H1 (cell line): ENCODE results near the gene ZMYND15. TPM values are rescaled to one million over a fixed set of nuclear protein-coding genes. Genes with fewer than 3 reads are reported as not detected.
A peak's percentile ranks its signal among the peaks of the same experiment; 100 is the strongest.

Experiments used
- CTCF ChIA-PET: fragments of 300-600 bp; sonication (Branson Sonifier 250); formaldehyde crosslinking; loops from one replicate; lab custom pipeline; 2021; ENCODE audit not compliant: partially characterized antibody; lab: Charles Lee
- POLR2A ChIA-PET: fragments of 300-600 bp; sonication (Branson Sonifier 250); formaldehyde crosslinking; loops from one replicate; lab custom pipeline; 2021; ENCODE audit warnings: inconsistent platforms; ENCODE audit not compliant: partially characterized antibody; lab: Charles Lee
- DNase-seq, 2 experiments: peaks; one replicate each; pipeline versions ENCODE4 v3.0.0 to v3.0.0-alpha.2; 2010 to 2022; ENCODE audit warnings: low spot score in 2 of 2, low read depth in 1 of 2, mixed read lengths in 1 of 2
- FAIRE-seq: peaks from 2 replicates; lab custom pipeline; 2011; peaks lifted over from hg19 to GRCh38; lab: Jason Lieb, UNC
- H2AFZ ChIP-seq: 2 replicates; pipeline ENCODE4 v1.8.1; 2012; ENCODE audit warnings: low read length, inconsistent platforms
- H2AK5ac ChIP-seq: 2 replicates; pipeline ENCODE4 v1.6.1; 2013; ENCODE audit warnings: low read depth, low read length
- H2BK120ac ChIP-seq: replicated peaks from 2 replicates; pipeline ENCODE3; 2013; ENCODE audit warnings: low read depth, low read length, inconsistent platforms
- H2BK12ac ChIP-seq: 2 replicates; pipeline ENCODE4 v1.6.1; 2013; ENCODE audit warnings: low read depth, low read length
- H2BK15ac ChIP-seq: 2 replicates; pipeline ENCODE4 v1.6.1; 2013; ENCODE audit warnings: low read length
- H2BK20ac ChIP-seq: 2 replicates; pipeline ENCODE4 v1.6.1; 2013; ENCODE audit warnings: low read length
- H2BK5ac ChIP-seq: 2 replicates; pipeline ENCODE4 v1.6.1; 2013; ENCODE audit warnings: low read depth, low read length
- H3K14ac ChIP-seq: 2 replicates; pipeline ENCODE4 v1.6.1; 2013; ENCODE audit warnings: inconsistent platforms; ENCODE audit not compliant: insufficient read length
- H3K18ac ChIP-seq: 2 replicates; pipeline ENCODE4 v1.6.1; 2013; ENCODE audit warnings: low read length; ENCODE audit errors: extremely low read depth
- H3K23ac ChIP-seq: 2 replicates; pipeline ENCODE4 v1.6.1; 2013; ENCODE audit warnings: inconsistent platforms; ENCODE audit not compliant: insufficient read length
- H3K23me2 ChIP-seq: 2 replicates; pipeline ENCODE4 v1.6.1; 2013; ENCODE audit warnings: low read depth, low read length
- H3K27ac ChIP-seq: 2 replicates; pipeline ENCODE4 v1.6.1; 2011; ENCODE audit warnings: low read depth, low read length, inconsistent platforms
- H3K27me3 ChIP-seq, 4 experiments: replicated peaks in 1 of 4; 1 replicate in 1 of 4; 2 replicates in 3 of 4; pipeline versions ENCODE4 v1.6.1 to v1.8.1; 2011 to 2013; ENCODE audit warnings: low read length in 3 of 4, mild to moderate bottlenecking in 3 of 4, inconsistent platforms in 2 of 4, mixed read lengths in 2 of 4, moderate library complexity in 1 of 4; ENCODE audit not compliant: control insufficient read depth in 3 of 4, insufficient read depth in 3 of 4; ENCODE audit errors: extremely low read depth in 1 of 4
- H3K36me3 ChIP-seq, 4 experiments: 2 replicates each; pipeline versions ENCODE4 v1.6.1 to v1.8.1; 2011 to 2013; ENCODE audit warnings: mild to moderate bottlenecking in 4 of 4, low read length in 3 of 4, moderate library complexity in 2 of 4, control low read depth in 1 of 4, inconsistent platforms in 1 of 4; ENCODE audit not compliant: insufficient read depth in 4 of 4, control insufficient read depth in 2 of 4
- H3K4ac ChIP-seq: replicated peaks from 2 replicates; pipeline ENCODE3; 2013; ENCODE audit warnings: low read length, low read depth, mixed read lengths, inconsistent platforms; ENCODE audit not compliant: insufficient read length
- H3K4me1 ChIP-seq, 4 experiments: replicated peaks in 1 of 4; 1 replicate in 1 of 4; 2 replicates in 3 of 4; pipeline versions ENCODE4 v1.6.1 to v1.8.1; 2011 to 2013; ENCODE audit warnings: low read length in 3 of 4, inconsistent platforms in 2 of 4, mixed read lengths in 1 of 4; ENCODE audit not compliant: insufficient read depth in 4 of 4, control insufficient read depth in 3 of 4
- H3K4me2 ChIP-seq, 2 experiments: 2 replicates each; pipeline versions ENCODE4 v1.6.1 to v1.8.1; 2011 to 2013; ENCODE audit warnings: low read depth in 2 of 2, low read length in 2 of 2, control low read depth in 1 of 2, inconsistent platforms in 1 of 2, mild to moderate bottlenecking in 1 of 2; ENCODE audit not compliant: insufficient read depth in 1 of 2
- H3K4me3 ChIP-seq, 4 experiments: fragments of 200-600, 300-600 bp in 1 of 4; sonication (generic), shearing (Covaris generic), sonication (Bioruptor Twin) in 1 of 4; 2 replicates each; pipeline versions ENCODE4 v1.5.1 to v1.8.1; 2011 to 2016; ENCODE audit warnings: low read length in 4 of 4, low read depth in 3 of 4, control low read depth in 2 of 4, inconsistent platforms in 2 of 4, mild to moderate bottlenecking in 2 of 4, mixed read lengths in 1 of 4, moderate library complexity in 1 of 4; ENCODE audit not compliant: insufficient read depth in 2 of 4; ENCODE audit errors: extremely low read depth in 1 of 4
- H3K56ac ChIP-seq: replicated peaks from 2 replicates; pipeline ENCODE3; 2013; ENCODE audit warnings: low read depth, mild to moderate bottlenecking, mixed read lengths, low read length, inconsistent platforms; ENCODE audit not compliant: insufficient read length
- H3K79me1 ChIP-seq: 2 replicates; pipeline ENCODE4 v1.6.1; 2013; ENCODE audit warnings: low read depth, low read length, control low read depth
- H3K79me2 ChIP-seq, 2 experiments: 2 replicates each; pipeline versions ENCODE4 v1.6.1 to v1.8.1; 2012 to 2013; ENCODE audit warnings: low read length in 2 of 2, mild to moderate bottlenecking in 2 of 2, inconsistent platforms in 1 of 2; ENCODE audit not compliant: insufficient read depth in 2 of 2, control insufficient read depth in 1 of 2
- H3K9ac ChIP-seq, 4 experiments: replicated peaks in 1 of 4; 1 replicate in 1 of 4; 2 replicates in 3 of 4; pipeline versions ENCODE4 v1.6.1 to v1.8.1; 2011 to 2013; ENCODE audit warnings: low read depth in 3 of 4, low read length in 3 of 4, control low read depth in 2 of 4, mild to moderate bottlenecking in 2 of 4, moderate library complexity in 2 of 4, inconsistent platforms in 1 of 4; ENCODE audit errors: extremely low read depth in 1 of 4
- H3K9me3 ChIP-seq, 2 experiments: 2 replicates each; pipeline versions ENCODE4 v1.6.1 to v1.8.1; 2012 to 2013; ENCODE audit warnings: mild to moderate bottlenecking in 2 of 2, moderate library complexity in 2 of 2, control low read depth in 1 of 2, inconsistent platforms in 1 of 2, low read depth in 1 of 2, low read length in 1 of 2, mixed read lengths in 1 of 2; ENCODE audit not compliant: insufficient read depth in 2 of 2
- H4K20me1 ChIP-seq, 2 experiments: replicated peaks in 1 of 2; 2 replicates each; pipeline versions ENCODE3 to v1.8.1; 2011 to 2013; ENCODE audit warnings: inconsistent platforms in 2 of 2, low read length in 2 of 2, mild to moderate bottlenecking in 1 of 2; ENCODE audit not compliant: insufficient read depth in 2 of 2, control insufficient read depth in 1 of 2
- H4K5ac ChIP-seq: 2 replicates; pipeline ENCODE4 v1.6.1; 2013; ENCODE audit warnings: low read length, low read depth, mixed read lengths, inconsistent platforms; ENCODE audit not compliant: insufficient read length
- H4K8ac ChIP-seq: 2 replicates; pipeline ENCODE4 v1.8.0; 2013; ENCODE audit warnings: mild to moderate bottlenecking, moderate library complexity, low read length, inconsistent platforms; ENCODE audit not compliant: insufficient read depth; ENCODE audit errors: extremely low read depth
- H4K91ac ChIP-seq: replicated peaks from 2 replicates; pipeline ENCODE3; 2013; ENCODE audit warnings: low read length, mixed read lengths, inconsistent platforms; ENCODE audit not compliant: insufficient read length
- CTBP2 ChIP-seq: IDR thresholded peaks from 2 replicates; pipeline ENCODE4 v1.7.0; 2011; ENCODE audit warnings: borderline replicate concordance, mild to moderate bottlenecking, moderate library complexity, mixed read lengths, low read length; ENCODE audit not compliant: insufficient read depth, insufficient read length
- whole genome bisulfite sequencing, 2 experiments: shearing (Covaris generic) in 1 of 2; methylation state at CpG; one replicate each; pipeline versions ENCODE4 v1.1.6 to v1.1.7; 2013 to 2015; ENCODE audit warnings: low lambda C conversion rate in 2 of 2, mixed read lengths in 2 of 2, inconsistent platforms in 1 of 2, low coverage in 1 of 2, missing lambda C conversion rate in 1 of 2; ENCODE audit not compliant: insufficient replicate concordance in 2 of 2, insufficient coverage in 1 of 2, insufficient read length in 1 of 2; ENCODE audit errors: extremely low coverage in 1 of 2, missing lambda C conversion rate in 1 of 2; 5-methylcytosine and 5-hydroxymethylcytosine counted together
- polyA plus RNA-seq, 7 experiments: library from polyadenylated mRNA; depleted of rRNA in 3 of 7; stranded (reverse) in 5 of 7; unstranded in 2 of 7; fragments of >200 nt in 5 of 7; fragments of 200-250 nt in 2 of 7; gene quantifications; 1 replicate in 5 of 7; 2 replicates in 1 of 7; 4 replicates in 1 of 7; pipeline versions ENCODE4 v1.2.1 to v1.2.3, GENCODE V29; 2011 to 2013; ENCODE audit warnings: missing spikeins in 2 of 7, mixed read lengths in 2 of 7
- total RNA-seq: library from RNA; stranded (reverse); fragmentation: NEBNext Ultra II Directional; extraction: Animal tissue kit (Norgen Biotek cat#: 25700); gene quantifications from 2 replicates; pipeline ENCODE4 v1.2.1, GENCODE V29; 2021

ZMYND15 gene
- total and polyA plus RNA-seq, 2 of the 8 experiments (the other 6 are each of a cell fraction or from before 2014, with no cell fraction given) = 0.53 to 0.58 TPM

- Histone ChIP-seq H4K5ac (no peak overlapping the region), H3K9ac (no peak overlapping the region), H2BK20ac (no peak overlapping the region), H4K8ac (no peak overlapping the region), H3K27me3 (peaks cover 3 to 30% (median 18%) of the 10 kb centered on the region in 4 experiments), H3K4me2 (no peak overlapping the region), H2BK15ac (0 out of 2 replicates have a peak overlapping the region, but pooled peaks have one; percentile 72), H2BK120ac (no peak overlapping the region), H4K20me1 (peaks cover 0 to 2% of the 10 kb centered on the region in 2 experiments), H3K4me1 (peaks cover 0 to 15% (median 8%) of the 10 kb centered on the region in 4 experiments; a peak in 5 of 7 replicates), H2AFZ (no peak overlapping the region), H2BK12ac (peak overlapping the region; percentile 97), H2AK5ac (no peak overlapping the region), H2BK5ac (no peak overlapping the region), H3K79me2 (no peaks in the 10 kb centered on the region), H3K27ac (no peak overlapping the region), H3K36me3 (no peaks in the 10 kb centered on the region), H3K56ac (no peak overlapping the region), H3K79me1 (no peaks in the 10 kb centered on the region), H3K23me2 (peaks cover 17% of the 10 kb centered on the region), H3K4ac (no peak overlapping the region), H3K4me3 (no peak overlapping the region), H3K14ac (no peak overlapping the region), H4K91ac (no peak overlapping the region), H3K9me3 (no peaks in the 10 kb centered on the region), H3K23ac (no peak overlapping the region), H3K18ac (no peak overlapping the region)
- POLR2A ChIA-PET = interaction anchor here (0.7 to 1.6 kb wide), 4 partner anchors 14 to 123 kb away, joined by 3 to 5 read pairs (median 4); partner anchors contain the start of gene TM4SF5
- no peak for FAIRE-seq
- DNase-seq = no peak
- CTCF ChIA-PET = interaction anchor here (0.7 to 4.8 kb wide), 13 partner anchors 8 to 119 kb away, joined by 3 to 27 read pairs (median 4); no protein-coding TSS in a partner anchor
- 91% methylated on average over 6 of the region's 6 CpGs; no CpG with 5 or more reads in 1 of the 2 experiments for WGBS, 2 experiments
- no peak for TF ChIP-seq CTBP2
Measured at GRCh38 chr17:4786516-4786915, 46.9 kb downstream of the ZMYND15 start.
